Neural cell (in vitro differentiated cells): ENCODE data around the gene PKM. TPM values are rescaled to one million over a fixed set of nuclear protein-coding genes. Genes with fewer than 3 reads are reported as not detected.
"Not testable (repeated sequence)": the region's sequence is repeated elsewhere in the genome, so short reads cannot be mapped to it uniquely, and the experiment has no call there.

Experiments used
- H2AFZ ChIP-seq: fragments of 200-600, 300-800 bp; sonication (generic), shearing (Covaris generic); 2 replicates; pipeline ENCODE4 v1.6.0; 2014; ENCODE audit warnings: low read depth, mild to moderate bottlenecking, antibody characterized with exemption, low read length, moderate library complexity
- H3F3A ChIP-seq: fragments of 200-600 bp; shearing (Covaris generic); 2 replicates; pipeline ENCODE4 v1.6.1; 2016; ENCODE audit warnings: mild to moderate bottlenecking, moderate library complexity, mixed read lengths, antibody characterized with exemption, low read length; ENCODE audit not compliant: insufficient read depth, poor library complexity, severe bottlenecking
- H3K27ac ChIP-seq: fragments of 200-600, 300-800 bp; sonication (generic), shearing (Covaris generic); 2 replicates; pipeline ENCODE4 v1.5.1; 2014; ENCODE audit warnings: mild to moderate bottlenecking, low read length, moderate library complexity
- H3K27me3 ChIP-seq: fragments of 300-800, 200-600 bp; sonication (generic), shearing (Covaris generic); 2 replicates; pipeline ENCODE4 v1.6.0; 2014; ENCODE audit warnings: mild to moderate bottlenecking, low read depth, low read length, moderate library complexity; ENCODE audit not compliant: insufficient read depth
- H3K36me3 ChIP-seq: fragments of 300-800, 200-600 bp; sonication (generic), shearing (Covaris generic); 2 replicates; pipeline ENCODE4 v1.5.1; 2014; ENCODE audit warnings: mild to moderate bottlenecking, antibody characterized with exemption, low read length, moderate library complexity; ENCODE audit not compliant: insufficient read depth
- H3K4me2 ChIP-seq: fragments of 300-800, 200-600 bp; sonication (generic), shearing (Covaris generic); 2 replicates; pipeline ENCODE4 v1.6.0; 2014; ENCODE audit warnings: mild to moderate bottlenecking, low read length
- H3K4me3 ChIP-seq: fragments of 300-800, 200-600 bp; sonication (generic), shearing (Covaris generic); 2 replicates; pipeline ENCODE4 v1.5.1; 2014; ENCODE audit warnings: mild to moderate bottlenecking, low read length, moderate library complexity
- H3K79me2 ChIP-seq: fragments of 200-600 bp; shearing (Covaris generic); replicated peaks from 2 replicates; pipeline ENCODE4 v1.6.0; 2014; ENCODE audit warnings: mild to moderate bottlenecking, low read length, moderate library complexity; ENCODE audit not compliant: insufficient read depth
- H3K9ac ChIP-seq: fragments of 300-800, 200-600 bp; sonication (generic), shearing (Covaris generic); 2 replicates; pipeline ENCODE4 v1.6.1; 2016; ENCODE audit warnings: mild to moderate bottlenecking, low read length, mixed read lengths
- H3K9me2 ChIP-seq: fragments of 200-600 bp; shearing (Covaris generic); 2 replicates; pipeline ENCODE4 v1.6.1; 2016; ENCODE audit warnings: mild to moderate bottlenecking, low read length, mixed read lengths; ENCODE audit not compliant: insufficient read depth
- H3K9me3 ChIP-seq: fragments of 200-600, 300-800 bp; sonication (generic), shearing (Covaris generic); 2 replicates; pipeline ENCODE4 v1.6.1; 2016; ENCODE audit warnings: mild to moderate bottlenecking, mixed run types, low read length, moderate library complexity, mixed read lengths
- H4K20me1 ChIP-seq: fragments of 200-600 bp; shearing (Covaris generic); 2 replicates; pipeline ENCODE4 v1.6.1; 2016; ENCODE audit warnings: mild to moderate bottlenecking, mixed run types; ENCODE audit not compliant: insufficient read depth
- EP300 ChIP-seq: fragments of 450-650 bp; conservative IDR thresholded peaks from 2 replicates; pipeline ENCODE4 v1.6.1; 2014; ENCODE audit warnings: antibody characterized with exemption, mild to moderate bottlenecking, moderate library complexity; ENCODE audit not compliant: poor library complexity, severe bottlenecking
- EZH2 ChIP-seq: fragments of 200-600, 300-800 bp; shearing (Covaris generic), sonication (generic); IDR thresholded peaks from 2 replicates; pipeline ENCODE4 v1.6.1; 2014; ENCODE audit warnings: antibody characterized with exemption, low read length, borderline replicate concordance, mild to moderate bottlenecking; ENCODE audit not compliant: insufficient read depth, poor library complexity, severe bottlenecking
- MXI1 ChIP-seq: fragments of 450-650 bp; conservative IDR thresholded peaks from 2 replicates; pipeline ENCODE4 v1.6.1; 2014; ENCODE audit warnings: antibody characterized with exemption, mild to moderate bottlenecking; ENCODE audit not compliant: poor library complexity, severe bottlenecking
- POLR2AphosphoS5 ChIP-seq: IDR thresholded peaks from 2 replicates; pipeline ENCODE4 v1.6.1; 2012
- RAD21 ChIP-seq: fragments of 450-650 bp; conservative IDR thresholded peaks from 2 replicates; pipeline ENCODE4 v1.6.1; 2014; ENCODE audit warnings: antibody characterized with exemption, mild to moderate bottlenecking, moderate library complexity
- SMC3 ChIP-seq: fragments of 450-650 bp; conservative IDR thresholded peaks from 2 replicates; pipeline ENCODE4 v1.6.1; 2014; ENCODE audit warnings: antibody characterized with exemption, mild to moderate bottlenecking, moderate library complexity; ENCODE audit not compliant: poor library complexity
- TAF1 ChIP-seq: IDR thresholded peaks from 2 replicates; pipeline ENCODE4 v1.6.1; 2012; ENCODE audit warnings: low read depth
- polyA plus RNA-seq: library from polyadenylated mRNA; depleted of rRNA; stranded (reverse); fragments of >200 nt; gene quantifications from 2 replicates; pipeline ENCODE4 v1.2.3, GENCODE V29; 2014
- TF ChIP-seq, protein P1 (sequence below): IDR thresholded peaks from 2 replicates; pipeline ENCODE4 v1.6.1; 2012; ENCODE audit warnings: borderline replicate concordance
- TF ChIP-seq, protein P2 (sequence below): fragments of 450-650 bp; IDR thresholded peaks from 2 replicates; pipeline ENCODE4 v1.5.1; 2014; ENCODE audit warnings: antibody characterized with exemption, mild to moderate bottlenecking, moderate library complexity; ENCODE audit not compliant: poor library complexity, severe bottlenecking

The PKM gene
- polyA plus RNA-seq, 1 donor from 2014 or later: 361 TPM

DNA sequence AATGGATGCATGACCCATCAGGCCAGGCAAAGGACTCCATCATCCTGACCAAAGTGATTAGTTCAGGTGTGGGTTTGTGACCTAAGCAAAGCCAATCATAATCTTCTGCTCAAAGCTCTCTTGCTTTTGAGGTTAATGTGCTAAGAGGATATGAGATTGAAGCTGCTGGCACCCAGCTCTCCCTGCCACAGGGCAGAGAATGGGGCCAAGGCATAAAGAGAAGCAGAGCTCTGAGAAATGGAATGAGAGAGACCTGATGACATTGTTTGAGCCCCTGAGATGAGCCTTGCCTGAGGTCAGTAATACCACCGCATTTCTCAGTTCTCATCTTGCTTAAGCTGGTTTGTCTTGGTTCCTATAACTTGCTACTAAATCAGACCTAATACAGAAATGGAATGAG, 47.7 kb upstream of the PKM start:
- Histone ChIP-seq H3K9me2 (no peaks in the 10 kb centered on the region), H3K4me3 (no peak overlapping the region), H3K36me3 (no peaks in the 10 kb centered on the region), H3K9me3 (no peaks in the 10 kb centered on the region), H3K27ac (no peak overlapping the region), H3K27me3 (no peaks in the 10 kb centered on the region), H3K79me2 (no peaks in the 10 kb centered on the region), H3K4me2 (no peak overlapping the region), H3F3A (no peaks in the 10 kb centered on the region), H2AFZ (no peak overlapping the region), H4K20me1 (no peaks in the 10 kb centered on the region), H3K9ac (no peak overlapping the region)
- TF ChIP-seq SMC3: no peak
- TF ChIP-seq, protein P1, sequence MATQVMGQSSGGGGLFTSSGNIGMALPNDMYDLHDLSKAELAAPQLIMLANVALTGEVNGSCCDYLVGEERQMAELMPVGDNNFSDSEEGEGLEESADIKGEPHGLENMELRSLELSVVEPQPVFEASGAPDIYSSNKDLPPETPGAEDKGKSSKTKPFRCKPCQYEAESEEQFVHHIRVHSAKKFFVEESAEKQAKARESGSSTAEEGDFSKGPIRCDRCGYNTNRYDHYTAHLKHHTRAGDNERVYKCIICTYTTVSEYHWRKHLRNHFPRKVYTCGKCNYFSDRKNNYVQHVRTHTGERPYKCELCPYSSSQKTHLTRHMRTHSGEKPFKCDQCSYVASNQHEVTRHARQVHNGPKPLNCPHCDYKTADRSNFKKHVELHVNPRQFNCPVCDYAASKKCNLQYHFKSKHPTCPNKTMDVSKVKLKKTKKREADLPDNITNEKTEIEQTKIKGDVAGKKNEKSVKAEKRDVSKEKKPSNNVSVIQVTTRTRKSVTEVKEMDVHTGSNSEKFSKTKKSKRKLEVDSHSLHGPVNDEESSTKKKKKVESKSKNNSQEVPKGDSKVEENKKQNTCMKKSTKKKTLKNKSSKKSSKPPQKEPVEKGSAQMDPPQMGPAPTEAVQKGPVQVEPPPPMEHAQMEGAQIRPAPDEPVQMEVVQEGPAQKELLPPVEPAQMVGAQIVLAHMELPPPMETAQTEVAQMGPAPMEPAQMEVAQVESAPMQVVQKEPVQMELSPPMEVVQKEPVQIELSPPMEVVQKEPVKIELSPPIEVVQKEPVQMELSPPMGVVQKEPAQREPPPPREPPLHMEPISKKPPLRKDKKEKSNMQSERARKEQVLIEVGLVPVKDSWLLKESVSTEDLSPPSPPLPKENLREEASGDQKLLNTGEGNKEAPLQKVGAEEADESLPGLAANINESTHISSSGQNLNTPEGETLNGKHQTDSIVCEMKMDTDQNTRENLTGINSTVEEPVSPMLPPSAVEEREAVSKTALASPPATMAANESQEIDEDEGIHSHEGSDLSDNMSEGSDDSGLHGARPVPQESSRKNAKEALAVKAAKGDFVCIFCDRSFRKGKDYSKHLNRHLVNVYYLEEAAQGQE: no peak
- TF ChIP-seq RAD21: no peak
- TF ChIP-seq EZH2: no peak
- no peak for TF ChIP-seq EP300
- TF ChIP-seq MXI1: no peak
- TF ChIP-seq POLR2AphosphoS5: no peak
- TF ChIP-seq TAF1: no peak
- TF ChIP-seq, protein P2, sequence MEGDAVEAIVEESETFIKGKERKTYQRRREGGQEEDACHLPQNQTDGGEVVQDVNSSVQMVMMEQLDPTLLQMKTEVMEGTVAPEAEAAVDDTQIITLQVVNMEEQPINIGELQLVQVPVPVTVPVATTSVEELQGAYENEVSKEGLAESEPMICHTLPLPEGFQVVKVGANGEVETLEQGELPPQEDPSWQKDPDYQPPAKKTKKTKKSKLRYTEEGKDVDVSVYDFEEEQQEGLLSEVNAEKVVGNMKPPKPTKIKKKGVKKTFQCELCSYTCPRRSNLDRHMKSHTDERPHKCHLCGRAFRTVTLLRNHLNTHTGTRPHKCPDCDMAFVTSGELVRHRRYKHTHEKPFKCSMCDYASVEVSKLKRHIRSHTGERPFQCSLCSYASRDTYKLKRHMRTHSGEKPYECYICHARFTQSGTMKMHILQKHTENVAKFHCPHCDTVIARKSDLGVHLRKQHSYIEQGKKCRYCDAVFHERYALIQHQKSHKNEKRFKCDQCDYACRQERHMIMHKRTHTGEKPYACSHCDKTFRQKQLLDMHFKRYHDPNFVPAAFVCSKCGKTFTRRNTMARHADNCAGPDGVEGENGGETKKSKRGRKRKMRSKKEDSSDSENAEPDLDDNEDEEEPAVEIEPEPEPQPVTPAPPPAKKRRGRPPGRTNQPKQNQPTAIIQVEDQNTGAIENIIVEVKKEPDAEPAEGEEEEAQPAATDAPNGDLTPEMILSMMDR: no peak

DNA sequence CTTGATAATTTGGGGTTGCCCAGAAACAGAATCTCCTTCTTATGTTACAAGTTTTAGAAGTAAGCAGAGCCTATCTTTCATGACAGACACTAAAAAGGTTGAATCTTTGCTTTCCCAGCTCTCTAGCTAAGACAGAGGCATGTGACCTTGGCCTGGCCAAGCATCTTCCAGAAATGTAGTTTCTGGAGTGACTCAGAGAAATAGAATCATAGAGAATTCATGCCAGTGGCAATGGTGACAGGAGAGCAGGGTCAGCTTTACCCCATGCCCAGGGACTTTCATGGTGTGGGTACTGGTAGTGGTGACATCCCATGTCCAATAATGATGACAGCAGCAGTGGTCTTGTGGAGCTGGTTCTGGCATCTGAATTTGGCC, 45.3 kb upstream of the PKM start:
- TF ChIP-seq EZH2 (no peak), RAD21 (no peak), MXI1 (no peak), TAF1 (no peak), EP300 (no peak), POLR2AphosphoS5 (no peak), SMC3 (no peak)
- TF ChIP-seq, protein P2: no peak
- TF ChIP-seq, protein P1: no peak
- no peak overlapping the region for H3K9ac ChIP-seq
- no peaks in the 10 kb centered on the region for H3F3A ChIP-seq
- no peaks in the 10 kb centered on the region for H4K20me1 ChIP-seq
- no peaks in the 10 kb centered on the region for H3K27me3 ChIP-seq
- no peaks in the 10 kb centered on the region for H3K9me2 ChIP-seq
- H2AFZ ChIP-seq: no peak overlapping the region
- peaks cover 9% of the 10 kb centered on the region for H3K79me2 ChIP-seq
- no peaks in the 10 kb centered on the region for H3K9me3 ChIP-seq
- no peak overlapping the region for H3K4me2 ChIP-seq
- H3K27ac ChIP-seq: no peak overlapping the region
- no peaks in the 10 kb centered on the region for H3K36me3 ChIP-seq
- no peak overlapping the region for H3K4me3 ChIP-seq

DNA sequence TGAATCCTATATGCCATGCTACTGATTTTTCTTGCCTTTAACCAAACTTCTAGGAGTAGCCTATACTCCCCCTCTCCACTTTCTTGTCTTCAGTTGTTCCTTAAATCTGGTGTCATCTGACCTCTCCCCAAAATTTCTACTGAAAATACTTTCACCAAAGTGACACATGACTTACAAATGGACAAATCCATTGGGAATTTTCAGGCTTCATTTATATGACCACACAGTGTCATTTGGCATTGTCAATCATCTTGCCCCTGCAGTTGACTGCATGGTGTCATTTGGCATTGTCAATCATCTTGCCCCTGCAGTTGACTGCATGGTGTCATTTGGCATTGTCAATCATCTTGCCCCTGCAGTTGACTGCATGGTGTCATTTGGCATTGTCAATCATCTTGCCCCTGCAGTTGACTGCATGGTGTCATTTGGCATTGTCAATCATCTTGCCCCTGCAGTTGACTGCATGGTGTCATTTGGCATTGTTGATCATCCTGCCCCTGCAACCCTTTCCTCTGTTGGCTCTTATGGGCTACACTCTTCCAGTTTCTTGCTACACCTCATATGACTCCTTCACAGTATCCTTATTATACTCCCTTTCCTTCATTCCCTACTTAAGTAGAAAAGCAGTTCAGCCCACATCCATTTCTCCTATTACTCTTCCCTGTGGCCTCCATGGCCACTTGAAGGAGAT, 44.8 kb upstream of the PKM start:
- H3K27me3 ChIP-seq, H3K4me2 ChIP-seq, H3F3A ChIP-seq, H3K36me3 ChIP-seq, H2AFZ ChIP-seq, H3K9me2 ChIP-seq, H3K27ac ChIP-seq, H3K9me3 ChIP-seq, H3K9ac ChIP-seq, H3K4me3 ChIP-seq, H4K20me1 ChIP-seq: not testable (repeated sequence)
- peaks cover 14% of the 10 kb centered on the region for H3K79me2 ChIP-seq
